Stomach (tissue), 4 donors: Measurements from ENCODE around the gene ENDOD1.

Source experiments
- EP300 ChIP-seq: sonication (generic); formaldehyde crosslinking; IDR thresholded peaks from one replicate; pipeline ENCODE4 v1.6.1; 2017; ENCODE audit warnings: antibody characterized with exemption
- POLR2A ChIP-seq, 4 donors: fragments of 450-650 bp; IDR thresholded peaks; one replicate each; pipeline ENCODE4 v1.6.1; 2016; ENCODE audit warnings: antibody characterized with exemption in 4 of 4, control low read depth in 2 of 4, mild to moderate bottlenecking in 1 of 4, moderate library complexity in 1 of 4
- TF ChIP-seq, protein P1 (sequence below), 7 experiments: fragments of 450-650 bp in 4 of 7; fragments of 200-600 bp in 3 of 7; sonication (generic) in 3 of 7; IDR thresholded peaks; one replicate each; pipeline ENCODE4 v1.5.1; 2016 to 2019; ENCODE audit warnings: antibody characterized with exemption in 7 of 7, control low read depth in 2 of 7, mild to moderate bottlenecking in 1 of 7

DNA sequence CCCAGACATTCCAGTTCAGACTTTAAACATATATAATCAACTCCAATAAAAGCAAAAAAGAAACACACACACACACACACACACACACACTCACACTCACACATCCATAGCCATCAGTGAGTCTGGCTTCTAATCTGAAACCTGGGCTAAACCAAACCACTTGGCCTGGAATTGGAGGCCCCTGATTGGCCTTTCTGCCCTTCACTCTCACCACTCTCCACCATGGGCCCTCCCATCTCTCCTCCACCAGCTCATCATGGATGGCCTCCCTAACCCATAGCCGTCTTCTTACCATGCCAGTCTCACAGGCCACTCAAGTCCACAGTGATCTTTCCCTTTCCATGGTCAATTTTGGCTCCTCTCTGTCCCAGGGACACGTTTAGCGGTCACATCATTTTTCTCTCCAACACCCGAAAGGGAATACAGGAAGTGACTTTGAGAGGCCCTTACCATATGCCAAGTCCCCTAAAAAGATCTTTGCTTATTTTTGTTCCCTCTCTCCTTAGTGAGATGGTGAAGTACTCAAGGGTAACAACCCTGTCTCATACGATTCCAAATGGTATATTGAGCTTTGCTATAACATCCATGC is 66.6 kb downstream of the ENDOD1 start:
- TF ChIP-seq, protein P1, sequence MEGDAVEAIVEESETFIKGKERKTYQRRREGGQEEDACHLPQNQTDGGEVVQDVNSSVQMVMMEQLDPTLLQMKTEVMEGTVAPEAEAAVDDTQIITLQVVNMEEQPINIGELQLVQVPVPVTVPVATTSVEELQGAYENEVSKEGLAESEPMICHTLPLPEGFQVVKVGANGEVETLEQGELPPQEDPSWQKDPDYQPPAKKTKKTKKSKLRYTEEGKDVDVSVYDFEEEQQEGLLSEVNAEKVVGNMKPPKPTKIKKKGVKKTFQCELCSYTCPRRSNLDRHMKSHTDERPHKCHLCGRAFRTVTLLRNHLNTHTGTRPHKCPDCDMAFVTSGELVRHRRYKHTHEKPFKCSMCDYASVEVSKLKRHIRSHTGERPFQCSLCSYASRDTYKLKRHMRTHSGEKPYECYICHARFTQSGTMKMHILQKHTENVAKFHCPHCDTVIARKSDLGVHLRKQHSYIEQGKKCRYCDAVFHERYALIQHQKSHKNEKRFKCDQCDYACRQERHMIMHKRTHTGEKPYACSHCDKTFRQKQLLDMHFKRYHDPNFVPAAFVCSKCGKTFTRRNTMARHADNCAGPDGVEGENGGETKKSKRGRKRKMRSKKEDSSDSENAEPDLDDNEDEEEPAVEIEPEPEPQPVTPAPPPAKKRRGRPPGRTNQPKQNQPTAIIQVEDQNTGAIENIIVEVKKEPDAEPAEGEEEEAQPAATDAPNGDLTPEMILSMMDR (IDR thresholded peaks at IDR 0.05), result no peak
- TF ChIP-seq POLR2A (IDR thresholded peaks at IDR 0.05) (no peak), EP300 (no peak)
